ENCODE data around the gene ZBTB17. TPM values are rescaled to one million over a fixed set of nuclear protein-coding genes. Genes with fewer than 3 reads are reported as not detected.
A peak's percentile ranks its signal among the peaks of the same experiment; 100 is the strongest.

ZBTB17 gene
- total RNA-seq, 1 donor from 2014 or later = 86.9 TPM

- H3K36me3 Mint-ChIP-seq (ENCODE audit: unreplicated experiment) = no peaks in the 10 kb centered on the region
- H3K4me3 Mint-ChIP-seq (ENCODE audit: unreplicated experiment) = no peak overlapping the region
- no peaks in the 10 kb centered on the region for H3K4me1 Mint-ChIP-seq (ENCODE audit: low read depth, unreplicated experiment)
- H3K9me3 Mint-ChIP-seq (ENCODE audit: unreplicated experiment) = peaks cover 2% of the 10 kb centered on the region
- peaks cover 3% of the 10 kb centered on the region for H3K27me3 Mint-ChIP-seq (ENCODE audit: unreplicated experiment)
- no peak for TF ChIP-seq CTCF (IDR thresholded peaks at IDR 0.05; ENCODE audit: partially characterized antibody, unreplicated experiment)
- no peak for DNase-seq
- H3K27ac Mint-ChIP-seq (ENCODE audit: unreplicated experiment) = no peak overlapping the region
Observed at GRCh38 chr1:15997637-15998280, 21.9 kb upstream of the ZBTB17 start.

GRCh38 chr1:15997076-15997585, 21.2 kb upstream of the ZBTB17 start:
- DNase-seq = no peak
- H3K27ac Mint-ChIP-seq (ENCODE audit: unreplicated experiment) = no peak overlapping the region
- H3K9me3 Mint-ChIP-seq (ENCODE audit: unreplicated experiment) = peaks cover 2% of the 10 kb centered on the region
- H3K27me3 Mint-ChIP-seq (ENCODE audit: unreplicated experiment) = peaks cover 3% of the 10 kb centered on the region
- no peak for TF ChIP-seq CTCF (IDR thresholded peaks at IDR 0.05; ENCODE audit: partially characterized antibody, unreplicated experiment)
- no peaks in the 10 kb centered on the region for H3K4me1 Mint-ChIP-seq (ENCODE audit: low read depth, unreplicated experiment)
- H3K4me3 Mint-ChIP-seq (ENCODE audit: unreplicated experiment) = no peak overlapping the region
- no peaks in the 10 kb centered on the region for H3K36me3 Mint-ChIP-seq (ENCODE audit: unreplicated experiment)

DNA sequence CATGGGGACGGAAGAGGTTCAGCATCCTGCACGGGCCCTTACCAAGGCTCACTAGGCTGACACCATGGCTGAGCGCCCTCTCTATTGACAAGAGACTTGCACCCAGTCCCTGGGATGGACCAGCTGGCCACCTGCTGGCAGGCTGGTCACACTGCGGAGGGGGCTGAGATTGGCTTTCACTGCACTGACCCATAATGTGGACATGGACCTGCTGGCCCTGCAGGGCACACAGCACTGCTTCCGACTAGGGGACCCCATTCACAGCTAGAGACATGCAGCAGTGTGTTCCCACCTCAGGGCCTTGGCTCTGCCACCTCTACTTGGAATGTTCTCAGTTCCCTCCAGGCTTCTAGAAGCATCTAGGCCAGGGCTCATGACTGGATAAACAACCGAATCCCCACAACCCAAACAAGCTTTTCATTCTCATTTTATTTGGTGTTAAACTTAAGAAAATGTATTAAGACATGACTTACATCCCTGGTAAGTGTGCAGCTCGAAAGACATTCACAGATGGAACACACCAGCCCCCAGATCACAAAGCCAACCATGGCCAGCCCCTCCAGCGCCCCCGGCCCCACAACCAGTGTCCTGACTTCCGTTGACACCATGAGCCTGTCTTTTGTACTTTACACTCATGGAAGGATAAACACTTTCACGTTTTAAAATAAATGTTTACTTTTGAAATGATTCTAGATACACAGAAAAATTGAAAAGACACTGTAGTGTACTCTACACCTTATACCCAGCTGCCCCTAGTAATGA, 18.9 kb upstream of the ZBTB17 start:
- Mint-ChIP-seq H3K27me3 (ENCODE audit: unreplicated experiment) (peaks cover 2% of the 10 kb centered on the region), H3K4me1 (ENCODE audit: low read depth, unreplicated experiment) (no peaks in the 10 kb centered on the region), H3K9me3 (ENCODE audit: unreplicated experiment) (peaks cover 2% of the 10 kb centered on the region), H3K36me3 (ENCODE audit: unreplicated experiment) (no peaks in the 10 kb centered on the region), H3K27ac (ENCODE audit: unreplicated experiment) (no peak overlapping the region), H3K4me3 (ENCODE audit: unreplicated experiment) (no peak overlapping the region)
- peak; percentile 82 for TF ChIP-seq CTCF (IDR thresholded peaks at IDR 0.05; ENCODE audit: partially characterized antibody, unreplicated experiment)
- DNase-seq = peak; percentile 78

- DNase-seq = no peak
- Mint-ChIP-seq H3K27me3 (ENCODE audit: unreplicated experiment) (peaks cover 2% of the 10 kb centered on the region), H3K27ac (ENCODE audit: unreplicated experiment) (no peak overlapping the region), H3K9me3 (ENCODE audit: unreplicated experiment) (peaks cover 2% of the 10 kb centered on the region), H3K4me3 (ENCODE audit: unreplicated experiment) (no peak overlapping the region), H3K36me3 (ENCODE audit: unreplicated experiment) (no peaks in the 10 kb centered on the region), H3K4me1 (ENCODE audit: low read depth, unreplicated experiment) (no peaks in the 10 kb centered on the region)
- no peak for TF ChIP-seq CTCF (IDR thresholded peaks at IDR 0.05; ENCODE audit: partially characterized antibody, unreplicated experiment)
Observed at GRCh38 chr1:15994081-15994480, 18.2 kb upstream of the ZBTB17 start.

DNA sequence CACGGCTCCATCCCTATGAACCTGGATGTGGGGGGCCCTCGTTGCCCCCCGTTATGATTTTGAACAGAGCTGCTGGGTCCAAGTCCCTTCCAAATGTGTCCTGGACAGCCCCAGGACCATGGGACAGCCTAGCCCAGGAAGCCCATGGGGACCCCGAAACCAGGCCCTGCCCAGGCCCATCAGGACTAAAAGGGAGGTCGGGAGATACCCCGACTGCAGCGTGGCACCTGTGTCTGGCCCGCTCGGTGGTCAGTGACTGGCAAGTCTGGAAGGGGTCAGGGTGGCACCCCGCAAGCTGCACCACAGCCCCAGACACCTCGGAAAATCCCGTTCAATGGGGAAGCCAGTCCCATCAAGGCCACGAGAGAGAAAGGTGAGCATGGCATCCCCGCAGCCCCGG, 17.8 kb upstream of the ZBTB17 start:
- Mint-ChIP-seq H3K36me3 (ENCODE audit: unreplicated experiment) (no peaks in the 10 kb centered on the region), H3K4me3 (ENCODE audit: unreplicated experiment) (no peak overlapping the region), H3K27ac (ENCODE audit: unreplicated experiment) (no peak overlapping the region), H3K27me3 (ENCODE audit: unreplicated experiment) (peaks cover 2% of the 10 kb centered on the region), H3K4me1 (ENCODE audit: low read depth, unreplicated experiment) (no peaks in the 10 kb centered on the region), H3K9me3 (ENCODE audit: unreplicated experiment) (peaks cover 3% of the 10 kb centered on the region)
- DNase-seq = no peak
- TF ChIP-seq CTCF (IDR thresholded peaks at IDR 0.05; ENCODE audit: partially characterized antibody, unreplicated experiment) = no peak
